Lower leg skin (tissue), 4 donors: ENCODE results near the gene DTYMK. TPM values are rescaled to one million over a fixed set of nuclear protein-coding genes. Genes with fewer than 3 reads are reported as not detected.

ENCODE experiments used
- DNase-seq, 2 donors: peaks; one replicate each; pipeline ENCODE4 v3.0.0-alpha.2; 2019; ENCODE audit warnings: low spot score in 2 of 2
- H3K4me3 ChIP-seq: fragments of 200-600 bp; sonication (generic); 2 replicates; pipeline ENCODE4 v1.5.1; 2017; ENCODE audit warnings: mild to moderate bottlenecking, low read depth; ENCODE audit not compliant: poor library complexity, severe bottlenecking
- CTCF ChIP-seq, 3 donors: fragments of 450-650 bp; IDR thresholded peaks; one replicate each; pipeline ENCODE4 v1.5.1; 2016; ENCODE audit warnings: antibody characterized with exemption in 3 of 3, mild to moderate bottlenecking in 3 of 3, moderate library complexity in 2 of 3
- POLR2A ChIP-seq, 2 donors: fragments of 450-650 bp; IDR thresholded peaks; one replicate each; pipeline ENCODE4 v1.6.1; 2016 to 2017; ENCODE audit warnings: antibody characterized with exemption in 2 of 2, mild to moderate bottlenecking in 1 of 2, moderate library complexity in 1 of 2
- WGBS, 2 donors: methylation state at CpG; one replicate each; pipeline ENCODE4 v1.1.5; 2018; 5-methylcytosine and 5-hydroxymethylcytosine counted together
- intact Hi-C: fragments of 100-400 bp; cut with DNase I; formaldehyde crosslinking; loops from one replicate; pipeline ENCODE4 v1.15.0; 2023; ENCODE audit warnings: low total_unique reads
- total RNA-seq, 4 donors: library from RNA; depleted of rRNA; stranded (reverse); fragments of >200 nt; gene quantifications; one replicate each; pipeline ENCODE4 v1.1.0, GENCODE V29; 2016

Gene DTYMK
- total RNA-seq, 4 donors from 2014 or later, result 6.6 to 16.2 (median 12.0) TPM

GRCh38 chr2:241730671-241731293 is 44.2 kb upstream of the DTYMK start:
- no peak overlapping the region for H3K4me3 ChIP-seq
- no peak for DNase-seq
- intact Hi-C loops, result no loop called here
- TF ChIP-seq POLR2A (IDR thresholded peaks at IDR 0.05) (no peak), CTCF (IDR thresholded peaks at IDR 0.05) (no peak)
- 80 to 81% methylated on average over 12 of the region's 12 CpGs for WGBS, 2 donors

- WGBS, 2 donors, result 89 to 92% methylated on average over 6 of the region's 6 CpGs
- intact Hi-C loops, result no loop called here
- TF ChIP-seq CTCF (IDR thresholded peaks at IDR 0.05), result no peak
- DNase-seq, result no peak
- H3K4me3 ChIP-seq, result no peak overlapping the region
Observed at GRCh38 chr2:241729868-241730267, 43.3 kb upstream of the DTYMK start.

- no peak overlapping the region for H3K4me3 ChIP-seq
- no peak for TF ChIP-seq CTCF (IDR thresholded peaks at IDR 0.05)
- no peak for TF ChIP-seq POLR2A (IDR thresholded peaks at IDR 0.05)
- intact Hi-C loops, result no loop called here
- no peak for DNase-seq
- 75 to 77% methylated on average over 17 to 19 of the region's 19 CpGs for WGBS, 2 donors
Observed at GRCh38 chr2:241728627-241729026, 42.0 kb upstream of the DTYMK start.

GRCh38 chr2:241728000-241728399 is 41.4 kb upstream of the DTYMK start:
- no peak overlapping the region for H3K4me3 ChIP-seq
- intact Hi-C loops, result no loop called here
- WGBS, 2 donors, result 82 to 86% methylated on average over 8 of the region's 8 CpGs
- TF ChIP-seq POLR2A (IDR thresholded peaks at IDR 0.05) (no peak), CTCF (IDR thresholded peaks at IDR 0.05) (no peak)
- no peak for DNase-seq

- DNase-seq, result no peak
- 83 to 90% methylated on average over 16 of the region's 16 CpGs for WGBS, 2 donors
- no peak overlapping the region for H3K4me3 ChIP-seq
- intact Hi-C loops, result no loop called here
- TF ChIP-seq POLR2A (IDR thresholded peaks at IDR 0.05), result no peak
- no peak for TF ChIP-seq CTCF (IDR thresholded peaks at IDR 0.05)
Observed at GRCh38 chr2:241726459-241726858, 39.8 kb upstream of the DTYMK start.
